SK-N-SH (cell line): ENCODE results near the gene RPS16. TPM values are rescaled to one million over a fixed set of nuclear protein-coding genes. Genes with fewer than 3 reads are reported as not detected.

Experiments used
- CTCF ChIA-PET: fragments of 300-600, 350-600 bp; formaldehyde crosslinking; extraction: SDS; loops from one replicate; lab custom pipeline; 2021; lab: Yijun Ruan, JAX
- POLR2A ChIA-PET: fragments of 350-600 bp; sonication (Branson Sonifier 250); formaldehyde crosslinking; extraction: SDS; loops from one replicate; lab custom pipeline; 2020; ENCODE audit warnings: antibody characterized with exemption, inconsistent platforms; lab: Yijun Ruan, JAX
- DNase-seq: peaks from one replicate; pipeline ENCODE4 v3.0.0; 2012
- H2AFZ ChIP-seq: fragments of 200-600 bp; sonication (generic); 2 replicates; pipeline ENCODE4 v1.8.1; 2016; ENCODE audit warnings: antibody characterized with exemption, mild to moderate bottlenecking, low read depth
- H3F3A ChIP-seq: fragments of 200-600 bp; sonication (generic); replicated peaks from 2 replicates; pipeline ENCODE3; 2016; ENCODE audit warnings: antibody characterized with exemption, mild to moderate bottlenecking; ENCODE audit not compliant: insufficient read depth
- H3K27ac ChIP-seq, 2 experiments: fragments of 200-500 bp in 1 of 2; fragments of 200-600 bp in 1 of 2; sonication (Bioruptor generic) in 1 of 2; sonication (generic), shearing (Covaris generic) in 1 of 2; 2 replicates each; pipeline versions ENCODE4 v1.5.1 to v1.6.1; 2014 to 2016; ENCODE audit warnings: low read depth in 2 of 2, inconsistent platforms in 1 of 2, low read length in 1 of 2, mild to moderate bottlenecking in 1 of 2, mixed read lengths in 1 of 2
- H3K27me3 ChIP-seq: fragments of 200-600 bp; sonication (generic), shearing (Covaris generic); 2 replicates; pipeline ENCODE4 v1.6.1; 2016; ENCODE audit warnings: mixed run types; ENCODE audit not compliant: insufficient read depth
- H3K36me3 ChIP-seq, 2 experiments: fragments of 200-500 bp in 1 of 2; fragments of 200-600 bp in 1 of 2; sonication (Bioruptor generic) in 1 of 2; sonication (generic) in 1 of 2; replicated peaks in 1 of 2; 2 replicates each; pipeline versions ENCODE3 to v1.5.1; 2014 to 2016; ENCODE audit warnings: low read length in 1 of 2, mild to moderate bottlenecking in 1 of 2; ENCODE audit not compliant: insufficient read depth in 2 of 2, control insufficient read depth in 1 of 2
- H3K4me1 ChIP-seq, 2 experiments: fragments of 200-500 bp in 1 of 2; fragments of 200-600 bp in 1 of 2; sonication (Bioruptor generic) in 1 of 2; sonication (generic), shearing (Covaris generic) in 1 of 2; 2 replicates each; pipeline versions ENCODE4 v1.5.1 to v1.6.1; 2014 to 2016; ENCODE audit warnings: low read depth in 1 of 2, low read length in 1 of 2, mixed run types in 1 of 2; ENCODE audit not compliant: insufficient read depth in 2 of 2, control insufficient read depth in 1 of 2
- H3K4me2 ChIP-seq: fragments of 200-600 bp; sonication (generic), shearing (Covaris generic); 2 replicates; pipeline ENCODE4 v1.6.1; 2017; ENCODE audit warnings: mixed run types
- H3K4me3 ChIP-seq, 2 experiments: fragments of 200-500 bp in 1 of 2; fragments of 200-600 bp in 1 of 2; sonication (Bioruptor generic) in 1 of 2; sonication (generic), shearing (Covaris generic) in 1 of 2; 2 replicates each; pipeline versions ENCODE4 v1.5.1 to v1.8.1; 2014 to 2016; ENCODE audit warnings: low read depth in 2 of 2, inconsistent platforms in 1 of 2, low read length in 1 of 2, mild to moderate bottlenecking in 1 of 2, mixed read lengths in 1 of 2, moderate library complexity in 1 of 2
- H3K79me2 ChIP-seq: fragments of 200-600 bp; sonication (generic); 2 replicates; pipeline ENCODE4 v1.8.1; 2017; ENCODE audit warnings: mild to moderate bottlenecking; ENCODE audit not compliant: insufficient read depth
- H3K9ac ChIP-seq: fragments of 200-600 bp; sonication (generic); 2 replicates; pipeline ENCODE4 v1.6.1; 2017; ENCODE audit warnings: mixed run types
- H3K9me2 ChIP-seq: fragments of 200-600 bp; sonication (generic); 2 replicates; pipeline ENCODE4 v1.6.1; 2017; ENCODE audit warnings: mixed run types
- H3K9me3 ChIP-seq: fragments of 200-600 bp; sonication (generic); 2 replicates; pipeline ENCODE4 v1.6.1; 2017; ENCODE audit warnings: mixed run types, mild to moderate bottlenecking, moderate library complexity
- H4K20me1 ChIP-seq: fragments of 200-600 bp; sonication (generic); 2 replicates; pipeline ENCODE4 v1.6.1; 2017; ENCODE audit warnings: mild to moderate bottlenecking, mixed run types; ENCODE audit not compliant: insufficient read depth
- CHD2 ChIP-seq: fragments of 150-350 bp; IDR thresholded peaks from 2 replicates; pipeline ENCODE4 v1.6.1; 2018; ENCODE audit warnings: low read length; ENCODE audit not compliant: partially characterized antibody
- EZH2phosphoT487 ChIP-seq: fragments of 200-600 bp; sonication (generic); IDR thresholded peaks from 2 replicates; pipeline ENCODE4 v1.6.1; 2017; ENCODE audit warnings: low read depth, mixed run types, mild to moderate bottlenecking, antibody characterized with exemption, moderate library complexity, borderline replicate concordance
- FOSL2 ChIP-seq: IDR thresholded peaks from 2 replicates; pipeline ENCODE4 v1.4.0; 2012; ENCODE audit warnings: low read depth, mild to moderate bottlenecking, moderate library complexity, borderline replicate concordance
- FOXJ3 ChIP-seq: sonication (generic); formaldehyde crosslinking; IDR thresholded peaks from 2 replicates; pipeline ENCODE4 v1.5.1; 2020; ENCODE audit warnings: mild to moderate bottlenecking, missing genetic modification reagents
- FOXM1 ChIP-seq: IDR thresholded peaks from 2 replicates; pipeline ENCODE4 v1.4.0; 2012; ENCODE audit warnings: low read depth, mild to moderate bottlenecking
- GABPA ChIP-seq: IDR thresholded peaks from 2 replicates; pipeline ENCODE4 v1.4.0; 2012; ENCODE audit warnings: low read depth, mild to moderate bottlenecking
- GATA2 ChIP-seq: sonication (generic); formaldehyde crosslinking; IDR thresholded peaks from 2 replicates; pipeline ENCODE4 v1.5.0; 2020; ENCODE audit warnings: mild to moderate bottlenecking, missing genetic modification reagents
- JUND ChIP-seq: IDR thresholded peaks from 2 replicates; pipeline ENCODE4 v1.4.0; 2012
- MXI1 ChIP-seq: IDR thresholded peaks from 2 replicates; pipeline ENCODE4 v1.6.1; 2012; ENCODE audit warnings: mild to moderate bottlenecking, low read depth, low read length, improper control_type of control experiment
- NFIC ChIP-seq: IDR thresholded peaks from 2 replicates; pipeline ENCODE4 v1.4.0; 2012; ENCODE audit warnings: borderline replicate concordance
- POLR2AphosphoS5 ChIP-seq: IDR thresholded peaks from 2 replicates; pipeline ENCODE4 v1.6.1; 2012; ENCODE audit warnings: low read depth, low read length
- RAD21 ChIP-seq: IDR thresholded peaks from 2 replicates; pipeline ENCODE4 v1.6.1; 2012; ENCODE audit warnings: mild to moderate bottlenecking, low read length
- RCOR1 ChIP-seq: fragments of 150-350 bp; IDR thresholded peaks from 2 replicates; pipeline ENCODE4 v1.6.1; 2017; ENCODE audit warnings: antibody characterized with exemption, low read length
- RFX5 ChIP-seq: IDR thresholded peaks from 2 replicates; pipeline ENCODE4 v1.6.1; 2012; ENCODE audit warnings: mild to moderate bottlenecking, improper control_type of control experiment, low read length
- RXRA ChIP-seq: IDR thresholded peaks from 2 replicates; pipeline ENCODE4 v1.4.0; 2012; ENCODE audit warnings: low read depth, mild to moderate bottlenecking, borderline replicate concordance
- SMC3 ChIP-seq: IDR thresholded peaks from 2 replicates; pipeline ENCODE4 v1.6.1; 2012; ENCODE audit warnings: low read depth, low read length, improper control_type of control experiment
- TAF1 ChIP-seq: IDR thresholded peaks from 2 replicates; pipeline ENCODE4 v1.6.1; 2012; ENCODE audit warnings: low read depth, mild to moderate bottlenecking, low read length, moderate library complexity, borderline replicate concordance
- TEAD4 ChIP-seq: IDR thresholded peaks from 2 replicates; pipeline ENCODE4 v1.4.0; 2012; ENCODE audit warnings: mild to moderate bottlenecking, borderline replicate concordance; ENCODE audit not compliant: insufficient read depth
- YY1 ChIP-seq: IDR thresholded peaks from 2 replicates; pipeline ENCODE4 v1.4.0; 2012; ENCODE audit warnings: low read depth, mild to moderate bottlenecking
- WGBS: methylation state at CpG from one replicate; pipeline ENCODE4 v1.1.6; 2017; ENCODE audit warnings: low lambda C conversion rate; 5-methylcytosine and 5-hydroxymethylcytosine counted together
- polyA plus RNA-seq, 3 experiments: library from polyadenylated mRNA; depleted of rRNA; stranded (reverse); fragments of >200 nt; gene quantifications; 2 replicates each; pipeline ENCODE4 v1.2.3, GENCODE V29; 2012
- TF ChIP-seq, protein P1 (sequence below): IDR thresholded peaks from 2 replicates; pipeline ENCODE4 v1.4.0; 2012; ENCODE audit warnings: low read depth
- TF ChIP-seq, protein P2 (sequence below): fragments of 150-350 bp; IDR thresholded peaks from 2 replicates; pipeline ENCODE4 v1.6.1; 2017; ENCODE audit warnings: antibody characterized with exemption, low read length, low read depth, borderline replicate concordance
- TF ChIP-seq, protein P3 (sequence below): fragments of 200-600 bp; sonication (generic); IDR thresholded peaks from 2 replicates; pipeline ENCODE4 v1.6.1; 2017; ENCODE audit warnings: antibody characterized with exemption, mild to moderate bottlenecking, moderate library complexity

The RPS16 gene
- polyA plus RNA-seq, 1 of the 3 experiments (the other 2 are of a cell fraction), result 7,541 TPM

DNA sequence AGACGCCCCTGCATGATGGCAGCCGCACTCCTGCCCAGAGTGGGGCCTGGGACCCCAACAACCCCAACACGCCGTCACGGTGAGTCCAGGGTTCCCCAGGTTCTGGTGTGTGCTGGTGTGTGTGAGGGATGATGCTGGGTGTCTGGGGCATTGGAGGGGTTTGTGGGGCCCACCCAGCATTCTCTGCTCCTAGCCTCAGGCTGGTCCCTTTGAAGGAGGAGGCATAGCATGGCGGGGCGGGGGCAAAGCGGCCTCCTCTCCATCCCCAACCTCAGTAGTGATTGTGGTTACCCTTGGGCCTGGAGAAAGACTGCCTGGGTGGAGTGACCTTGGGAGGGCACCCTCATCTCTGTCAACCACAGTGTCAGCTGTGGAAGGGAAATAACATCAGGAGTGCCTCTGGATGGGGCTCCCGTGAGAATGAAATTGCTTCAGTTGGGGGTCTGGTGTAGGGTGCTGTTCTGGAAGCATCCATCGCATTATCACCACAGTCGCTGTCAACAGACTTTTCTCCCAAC is 37.8 kb upstream of the RPS16 start:
- H3F3A ChIP-seq, result peaks cover 13% of the 10 kb centered on the region
- no peaks in the 10 kb centered on the region for H4K20me1 ChIP-seq
- H3K9me2 ChIP-seq, result no peaks in the 10 kb centered on the region
- CTCF ChIA-PET, result interaction anchor here (0.6 to 5.5 kb wide), 22 partner anchors 8 to 174 kb away, joined by 3 to 96 read pairs (median 6); partner anchors contain the start of genes EID2, EID2B and SELENOV
- WGBS, result 83% methylated on average over 11 of the region's 11 CpGs
- H3K27me3 ChIP-seq, result no peaks in the 10 kb centered on the region
- H3K36me3 ChIP-seq, result peaks cover 13 to 66% of the 10 kb centered on the region in 2 experiments
- H3K9ac ChIP-seq, result no peak overlapping the region
- no peak for DNase-seq
- no peak overlapping the region for H3K4me2 ChIP-seq
- TF ChIP-seq RAD21 (no peak), TEAD4 (no peak), SMC3 (no peak), MXI1 (no peak), EZH2phosphoT487 (no peak), CHD2 (no peak), POLR2AphosphoS5 (no peak), GABPA (no peak), RFX5 (no peak), GATA2 (CRISPR knock-in tag) (no peak), NFIC (no peak)
- TF ChIP-seq, protein P1, sequence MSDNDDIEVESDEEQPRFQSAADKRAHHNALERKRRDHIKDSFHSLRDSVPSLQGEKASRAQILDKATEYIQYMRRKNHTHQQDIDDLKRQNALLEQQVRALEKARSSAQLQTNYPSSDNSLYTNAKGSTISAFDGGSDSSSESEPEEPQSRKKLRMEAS, result no peak
- TF ChIP-seq, all 33 proteins: peak for 0
- no peaks in the 10 kb centered on the region for H3K4me1 ChIP-seq
- no peaks in the 10 kb centered on the region for H3K79me2 ChIP-seq
- no peaks in the 10 kb centered on the region for H3K9me3 ChIP-seq
- H3K4me3 ChIP-seq, result no peak overlapping the region
- H3K27ac ChIP-seq, result no peak overlapping the region
- POLR2A ChIA-PET, result no interaction called here
- no peak overlapping the region for H2AFZ ChIP-seq

DNA sequence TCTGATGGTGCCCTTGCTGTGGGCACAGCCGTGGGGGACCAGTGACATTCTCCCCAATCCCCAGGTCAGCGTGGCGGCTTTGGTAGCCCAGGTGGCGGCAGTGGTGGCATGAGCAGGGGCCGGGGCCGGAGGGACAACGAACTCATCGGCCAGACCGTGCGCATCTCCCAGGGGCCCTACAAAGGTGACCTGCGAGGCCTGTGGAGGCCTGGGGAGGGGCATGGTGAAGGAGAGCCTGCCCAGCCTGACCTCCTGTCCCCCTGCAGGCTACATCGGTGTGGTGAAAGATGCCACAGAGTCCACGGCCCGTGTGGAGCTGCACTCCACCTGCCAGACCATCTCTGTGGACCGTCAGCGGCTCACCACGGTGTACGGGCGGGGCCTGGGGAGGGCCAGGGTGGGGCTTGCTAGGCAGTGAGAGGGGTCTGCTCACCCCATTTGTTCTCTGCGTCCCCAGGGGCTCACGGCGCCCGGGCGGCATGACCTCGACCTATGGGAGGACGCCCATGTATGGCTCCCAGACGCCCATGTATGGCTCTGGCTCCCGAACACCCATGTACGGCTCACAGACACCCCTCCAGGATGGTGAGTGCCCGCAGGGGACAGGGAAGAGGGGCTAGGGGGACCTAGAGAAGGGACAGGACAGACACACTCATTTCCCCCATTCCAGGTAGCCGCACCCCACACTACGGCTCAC is 37.1 kb upstream of the RPS16 start:
- no peaks in the 10 kb centered on the region for H3K4me1 ChIP-seq
- CTCF ChIA-PET, result interaction anchor here (1.2 to 3.1 kb wide), 7 partner anchors 10 to 58 kb away, joined by 5 to 17 read pairs (median 9); partner anchors contain the start of gene SELENOV
- 94% methylated on average over 13 of the region's 32 CpGs for whole genome bisulfite sequencing
- peaks cover 13 to 72% of the 10 kb centered on the region in 2 experiments for H3K36me3 ChIP-seq
- POLR2A ChIA-PET, result no interaction called here
- H3K9me3 ChIP-seq, result no peaks in the 10 kb centered on the region
- H3F3A ChIP-seq, result peaks cover 7% of the 10 kb centered on the region
- no peaks in the 10 kb centered on the region for H3K9me2 ChIP-seq
- H3K9ac ChIP-seq, result no peak overlapping the region
- H2AFZ ChIP-seq, result no peak overlapping the region
- no peak for DNase-seq
- no peak overlapping the region for H3K4me2 ChIP-seq
- H3K4me3 ChIP-seq, result no peak overlapping the region
- H4K20me1 ChIP-seq, result no peaks in the 10 kb centered on the region
- H3K27me3 ChIP-seq, result no peaks in the 10 kb centered on the region
- no peaks in the 10 kb centered on the region for H3K79me2 ChIP-seq
- H3K27ac ChIP-seq, result no peak overlapping the region
- TF ChIP-seq, protein P2, sequence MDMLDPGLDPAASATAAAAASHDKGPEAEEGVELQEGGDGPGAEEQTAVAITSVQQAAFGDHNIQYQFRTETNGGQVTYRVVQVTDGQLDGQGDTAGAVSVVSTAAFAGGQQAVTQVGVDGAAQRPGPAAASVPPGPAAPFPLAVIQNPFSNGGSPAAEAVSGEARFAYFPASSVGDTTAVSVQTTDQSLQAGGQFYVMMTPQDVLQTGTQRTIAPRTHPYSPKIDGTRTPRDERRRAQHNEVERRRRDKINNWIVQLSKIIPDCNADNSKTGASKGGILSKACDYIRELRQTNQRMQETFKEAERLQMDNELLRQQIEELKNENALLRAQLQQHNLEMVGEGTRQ, result no peak
- no peak for TF ChIP-seq FOSL2
- TF ChIP-seq TAF1, result no peak
- TF ChIP-seq SMC3, result no peak
- no peak for TF ChIP-seq RCOR1
- no peak for TF ChIP-seq POLR2AphosphoS5
- no peak for TF ChIP-seq RXRA
- TF ChIP-seq, protein P3, sequence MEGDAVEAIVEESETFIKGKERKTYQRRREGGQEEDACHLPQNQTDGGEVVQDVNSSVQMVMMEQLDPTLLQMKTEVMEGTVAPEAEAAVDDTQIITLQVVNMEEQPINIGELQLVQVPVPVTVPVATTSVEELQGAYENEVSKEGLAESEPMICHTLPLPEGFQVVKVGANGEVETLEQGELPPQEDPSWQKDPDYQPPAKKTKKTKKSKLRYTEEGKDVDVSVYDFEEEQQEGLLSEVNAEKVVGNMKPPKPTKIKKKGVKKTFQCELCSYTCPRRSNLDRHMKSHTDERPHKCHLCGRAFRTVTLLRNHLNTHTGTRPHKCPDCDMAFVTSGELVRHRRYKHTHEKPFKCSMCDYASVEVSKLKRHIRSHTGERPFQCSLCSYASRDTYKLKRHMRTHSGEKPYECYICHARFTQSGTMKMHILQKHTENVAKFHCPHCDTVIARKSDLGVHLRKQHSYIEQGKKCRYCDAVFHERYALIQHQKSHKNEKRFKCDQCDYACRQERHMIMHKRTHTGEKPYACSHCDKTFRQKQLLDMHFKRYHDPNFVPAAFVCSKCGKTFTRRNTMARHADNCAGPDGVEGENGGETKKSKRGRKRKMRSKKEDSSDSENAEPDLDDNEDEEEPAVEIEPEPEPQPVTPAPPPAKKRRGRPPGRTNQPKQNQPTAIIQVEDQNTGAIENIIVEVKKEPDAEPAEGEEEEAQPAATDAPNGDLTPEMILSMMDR, result no peak
- TF ChIP-seq YY1, result no peak
- TF ChIP-seq TEAD4, result no peak
- TF ChIP-seq GABPA, result no peak
- TF ChIP-seq, protein P1, result no peak
- TF ChIP-seq FOXJ3 (CRISPR knock-in tag), result no peak
- no peak for TF ChIP-seq RFX5
- TF ChIP-seq FOXM1, result no peak
- TF ChIP-seq JUND, result no peak
